Glomerular visceral epithelial cell (primary cell): ENCODE measurements around the gene FHL5.
"Not testable (repeated sequence)": the region's sequence is repeated elsewhere in the genome, so short reads cannot be mapped to it uniquely, and the experiment has no call there.

Source experiments
- DNase-seq: peaks from one replicate; pipeline ENCODE4 v3.0.0-alpha.2; 2016; ENCODE audit errors: extremely low spot score

The FHL5 gene

GRCh38 chr6:96611342-96611991 lies 48.5 kb downstream of the FHL5 start:
- DNase-seq, result no peak

- DNase-seq, result no peak
These were observed 50.5 kb downstream of the FHL5 start for GRCh38 chr6:96613291-96613999.

- no peak for DNase-seq
These were observed 57.9 kb downstream of the FHL5 start for GRCh38 chr6:96620851-96621250.

GRCh38 chr6:96621983-96622382 lies 59.1 kb downstream of the FHL5 start:
- no peak for DNase-seq

GRCh38 chr6:96624957-96625356 lies 62.0 kb downstream of the FHL5 start:
- no peak for DNase-seq

GRCh38 chr6:96626759-96627364 lies 63.9 kb downstream of the FHL5 start:
- DNase-seq, result peak; percentile 25

- no peak for DNase-seq
These were observed 68.3 kb downstream of the FHL5 start for GRCh38 chr6:96631248-96631647.

- not testable (repeated sequence) for DNase-seq
These were observed 75.1 kb downstream of the FHL5 start for GRCh38 chr6:96637979-96638378.

- DNase-seq, result no peak
These were observed 82.2 kb downstream of the FHL5 start for GRCh38 chr6:96645106-96645505.

GRCh38 chr6:96649926-96650325 lies 87.0 kb downstream of the FHL5 start:
- DNase-seq, result no peak

- DNase-seq, result no peak
These were observed 88.9 kb downstream of the FHL5 start for GRCh38 chr6:96651816-96652215.

- no peak for DNase-seq
These were observed 89.6 kb downstream of the FHL5 start for GRCh38 chr6:96652552-96652951.

GRCh38 chr6:96653181-96653580 lies 90.3 kb downstream of the FHL5 start:
- no peak for DNase-seq

- no peak for DNase-seq
These were observed 93.6 kb downstream of the FHL5 start for GRCh38 chr6:96656567-96656966.

- no peak for DNase-seq
These were observed 94.4 kb downstream of the FHL5 start for GRCh38 chr6:96657344-96657743.

GRCh38 chr6:96659084-96659845 lies 96.3 kb downstream of the FHL5 start:
- no peak for DNase-seq
